ENCODE results near the gene TMEM145.

DNA sequence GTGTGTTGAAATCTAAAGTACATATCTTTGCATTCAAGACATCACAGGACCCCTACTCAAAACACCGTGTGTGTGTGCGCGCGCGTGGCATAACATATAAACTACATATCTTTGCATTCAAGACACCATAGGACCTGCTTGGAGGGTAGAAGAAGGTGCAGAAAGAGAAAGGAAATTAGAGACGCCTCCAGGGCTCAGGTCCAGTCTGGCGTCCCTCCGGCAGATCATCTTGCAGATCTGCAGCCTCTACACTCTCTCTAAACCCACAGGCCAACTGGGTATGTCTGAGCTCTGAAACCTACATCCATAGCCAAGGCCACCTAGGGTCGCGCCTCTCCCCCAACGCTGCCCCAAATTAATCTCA is 10.0 kb upstream of the TMEM145 start:
- TF ChIP-seq, protein P1, sequence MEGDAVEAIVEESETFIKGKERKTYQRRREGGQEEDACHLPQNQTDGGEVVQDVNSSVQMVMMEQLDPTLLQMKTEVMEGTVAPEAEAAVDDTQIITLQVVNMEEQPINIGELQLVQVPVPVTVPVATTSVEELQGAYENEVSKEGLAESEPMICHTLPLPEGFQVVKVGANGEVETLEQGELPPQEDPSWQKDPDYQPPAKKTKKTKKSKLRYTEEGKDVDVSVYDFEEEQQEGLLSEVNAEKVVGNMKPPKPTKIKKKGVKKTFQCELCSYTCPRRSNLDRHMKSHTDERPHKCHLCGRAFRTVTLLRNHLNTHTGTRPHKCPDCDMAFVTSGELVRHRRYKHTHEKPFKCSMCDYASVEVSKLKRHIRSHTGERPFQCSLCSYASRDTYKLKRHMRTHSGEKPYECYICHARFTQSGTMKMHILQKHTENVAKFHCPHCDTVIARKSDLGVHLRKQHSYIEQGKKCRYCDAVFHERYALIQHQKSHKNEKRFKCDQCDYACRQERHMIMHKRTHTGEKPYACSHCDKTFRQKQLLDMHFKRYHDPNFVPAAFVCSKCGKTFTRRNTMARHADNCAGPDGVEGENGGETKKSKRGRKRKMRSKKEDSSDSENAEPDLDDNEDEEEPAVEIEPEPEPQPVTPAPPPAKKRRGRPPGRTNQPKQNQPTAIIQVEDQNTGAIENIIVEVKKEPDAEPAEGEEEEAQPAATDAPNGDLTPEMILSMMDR (IDR thresholded peaks at IDR 0.05): no peak
- TF ChIP-seq POLR2AphosphoS5 (IDR thresholded peaks at IDR 0.05; ENCODE audit: low read depth, low read length) (no peak), TCF7L2 (IDR thresholded peaks at IDR 0.05; ENCODE audit: low read depth, low read length) (no peak), SIN3A (IDR thresholded peaks at IDR 0.05; ENCODE audit: borderline replicate concordance, insufficient read depth, low read depth, low read length) (no peak)

All from Panc1 (cell line).